ENCODE results near the gene IQCH. TPM values are rescaled to one million over a fixed set of nuclear protein-coding genes. Genes with fewer than 3 reads are reported as not detected.
A peak's percentile ranks its signal among the peaks of the same experiment; 100 is the strongest.

The IQCH gene
- total RNA-seq, 3 donors from 2014 or later (not counting 1 experiment from before 2014, with no cell fraction given) = 0.78 to 1.4 (median 0.86) TPM

GRCh38 chr15:67523330-67523729 is 268.7 kb downstream of the IQCH start:
- DNase-seq (no peak), ATAC-seq (no peak)
- intact Hi-C loops (cut with micrococcal nuclease) = no loop called here
- peak overlapping the region; percentile 93 for H3K4me3 Mint-ChIP-seq
- H3K27ac Mint-ChIP-seq = peak overlapping the region; percentile 93 to 96
- H3K9me3 Mint-ChIP-seq = no peaks in the 10 kb centered on the region
- no peaks in the 10 kb centered on the region for H3K27me3 ChIP-seq (ENCODE audit: control insufficient read depth, insufficient read depth, low read length)
- peaks cover 16 to 22% of the 10 kb centered on the region in 2 donors for H3K4me1 Mint-ChIP-seq
- no peak overlapping the region for H3K4me3 ChIP-seq (ENCODE audit: low read length)
- TF ChIP-seq, protein P1, sequence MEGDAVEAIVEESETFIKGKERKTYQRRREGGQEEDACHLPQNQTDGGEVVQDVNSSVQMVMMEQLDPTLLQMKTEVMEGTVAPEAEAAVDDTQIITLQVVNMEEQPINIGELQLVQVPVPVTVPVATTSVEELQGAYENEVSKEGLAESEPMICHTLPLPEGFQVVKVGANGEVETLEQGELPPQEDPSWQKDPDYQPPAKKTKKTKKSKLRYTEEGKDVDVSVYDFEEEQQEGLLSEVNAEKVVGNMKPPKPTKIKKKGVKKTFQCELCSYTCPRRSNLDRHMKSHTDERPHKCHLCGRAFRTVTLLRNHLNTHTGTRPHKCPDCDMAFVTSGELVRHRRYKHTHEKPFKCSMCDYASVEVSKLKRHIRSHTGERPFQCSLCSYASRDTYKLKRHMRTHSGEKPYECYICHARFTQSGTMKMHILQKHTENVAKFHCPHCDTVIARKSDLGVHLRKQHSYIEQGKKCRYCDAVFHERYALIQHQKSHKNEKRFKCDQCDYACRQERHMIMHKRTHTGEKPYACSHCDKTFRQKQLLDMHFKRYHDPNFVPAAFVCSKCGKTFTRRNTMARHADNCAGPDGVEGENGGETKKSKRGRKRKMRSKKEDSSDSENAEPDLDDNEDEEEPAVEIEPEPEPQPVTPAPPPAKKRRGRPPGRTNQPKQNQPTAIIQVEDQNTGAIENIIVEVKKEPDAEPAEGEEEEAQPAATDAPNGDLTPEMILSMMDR (IDR thresholded peaks at IDR 0.05) = no peak
- peaks cover 9% of the 10 kb centered on the region for H3K4me1 ChIP-seq (ENCODE audit: control insufficient read depth, insufficient read depth, low read length)
- H3K9me3 ChIP-seq (ENCODE audit: control insufficient read depth, insufficient read depth, low read length) = no peaks in the 10 kb centered on the region
- no peaks in the 10 kb centered on the region for H3K36me3 Mint-ChIP-seq
- H3K27ac ChIP-seq (ENCODE audit: low read length) = no peak overlapping the region
- H3K36me3 ChIP-seq (ENCODE audit: control insufficient read depth, insufficient read depth, low read length) = peaks cover 9% of the 10 kb centered on the region
- no CpG with 5 or more reads among the region's 1 CpG for WGBS (ENCODE audit: insufficient coverage)
- H3K27me3 Mint-ChIP-seq (ENCODE audit: low read depth in 2 of 2) = no peaks in the 10 kb centered on the region

- no peaks in the 10 kb centered on the region for H3K27me3 Mint-ChIP-seq (ENCODE audit: low read depth in 2 of 2)
- H3K27ac ChIP-seq (ENCODE audit: low read length) = no peak overlapping the region
- peaks cover 12% of the 10 kb centered on the region for H3K36me3 ChIP-seq (ENCODE audit: control insufficient read depth, insufficient read depth, low read length)
- peaks cover 16 to 22% of the 10 kb centered on the region in 2 donors for H3K4me1 Mint-ChIP-seq
- intact Hi-C loops (cut with micrococcal nuclease) = no loop called here
- DNase-seq (no peak), ATAC-seq (no peak)
- H3K36me3 Mint-ChIP-seq = no peaks in the 10 kb centered on the region
- H3K27me3 ChIP-seq (ENCODE audit: control insufficient read depth, insufficient read depth, low read length) = no peaks in the 10 kb centered on the region
- TF ChIP-seq, protein P1 (IDR thresholded peaks at IDR 0.05) = no peak
- H3K4me3 ChIP-seq (ENCODE audit: low read length) = no peak overlapping the region
- no peaks in the 10 kb centered on the region for H3K9me3 ChIP-seq (ENCODE audit: control insufficient read depth, insufficient read depth, low read length)
- no peaks in the 10 kb centered on the region for H3K9me3 Mint-ChIP-seq
- H3K4me3 Mint-ChIP-seq = peak overlapping the region; percentile 37
- peaks cover 9% of the 10 kb centered on the region for H3K4me1 ChIP-seq (ENCODE audit: control insufficient read depth, insufficient read depth, low read length)
- H3K27ac Mint-ChIP-seq = no peak overlapping the region
Measured at GRCh38 chr15:67524235-67524634, 269.6 kb downstream of the IQCH start.

GRCh38 chr15:67528513-67528912 is 273.9 kb downstream of the IQCH start:
- Mint-ChIP-seq H3K4me1 (no peaks in the 10 kb centered on the region), H3K36me3 (no peaks in the 10 kb centered on the region), H3K27ac (no peak overlapping the region), H3K9me3 (no peaks in the 10 kb centered on the region), H3K27me3 (ENCODE audit: low read depth in 2 of 2) (no peaks in the 10 kb centered on the region), H3K4me3 (no peak overlapping the region)
- 90% methylated on average over 3 of the region's 3 CpGs for WGBS (ENCODE audit: insufficient coverage)
- Histone ChIP-seq H3K4me1 (ENCODE audit: control insufficient read depth, insufficient read depth, low read length) (no peaks in the 10 kb centered on the region), H3K27ac (ENCODE audit: low read length) (no peak overlapping the region), H3K9me3 (ENCODE audit: control insufficient read depth, insufficient read depth, low read length) (no peaks in the 10 kb centered on the region), H3K4me3 (ENCODE audit: low read length) (no peak overlapping the region), H3K36me3 (ENCODE audit: control insufficient read depth, insufficient read depth, low read length) (peaks cover 12% of the 10 kb centered on the region), H3K27me3 (ENCODE audit: control insufficient read depth, insufficient read depth, low read length) (no peaks in the 10 kb centered on the region)
- intact Hi-C loops (cut with micrococcal nuclease) = no loop called here
- ATAC-seq = no peak
- TF ChIP-seq, protein P1 (IDR thresholded peaks at IDR 0.05) = no peak
- no peak for DNase-seq

DNA sequence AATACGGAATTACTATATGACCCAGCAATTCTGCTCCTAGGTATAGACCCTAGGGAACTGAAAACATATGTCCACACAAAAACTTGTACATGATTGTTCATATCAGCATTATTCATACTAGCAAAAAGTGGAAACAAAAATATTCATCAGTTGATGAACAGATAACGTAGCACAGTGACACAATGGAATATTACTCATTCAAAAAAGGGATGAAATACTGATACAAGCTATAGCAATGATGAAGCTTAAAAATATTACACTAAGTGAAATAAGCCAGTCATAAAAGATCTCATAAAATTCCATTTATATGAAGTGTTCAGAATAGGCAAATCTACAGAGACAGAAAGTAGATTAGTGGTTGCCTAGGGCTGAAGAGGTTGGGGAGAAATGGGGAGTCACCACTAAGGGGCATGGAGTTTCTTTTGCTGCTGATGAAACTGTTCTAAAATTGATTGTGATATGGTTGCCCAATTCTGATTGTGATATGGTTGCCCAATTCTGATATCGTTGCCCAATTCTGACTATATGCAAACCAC is 276.9 kb downstream of the IQCH start:
- Mint-ChIP-seq H3K9me3 (no peaks in the 10 kb centered on the region), H3K27me3 (ENCODE audit: low read depth in 2 of 2) (no peaks in the 10 kb centered on the region), H3K27ac (no peak overlapping the region), H3K4me3 (no peak overlapping the region), H3K4me1 (no peaks in the 10 kb centered on the region), H3K36me3 (no peaks in the 10 kb centered on the region)
- no peak overlapping the region for H3K27ac ChIP-seq (ENCODE audit: low read length)
- WGBS (ENCODE audit: insufficient coverage) = 83% methylated on average over 3 of the region's 3 CpGs
- no peaks in the 10 kb centered on the region for H3K9me3 ChIP-seq (ENCODE audit: control insufficient read depth, insufficient read depth, low read length)
- TF ChIP-seq, protein P1 (IDR thresholded peaks at IDR 0.05) = no peak
- no peak for ATAC-seq
- no peak for DNase-seq
- H3K4me3 ChIP-seq (ENCODE audit: low read length) = no peak overlapping the region
- H3K27me3 ChIP-seq (ENCODE audit: control insufficient read depth, insufficient read depth, low read length) = no peaks in the 10 kb centered on the region
- peaks cover 12% of the 10 kb centered on the region for H3K36me3 ChIP-seq (ENCODE audit: control insufficient read depth, insufficient read depth, low read length)
- intact Hi-C loops (cut with micrococcal nuclease) = no loop called here
- no peaks in the 10 kb centered on the region for H3K4me1 ChIP-seq (ENCODE audit: control insufficient read depth, insufficient read depth, low read length)
